ENCODE data around the gene TNFRSF21.

DNA sequence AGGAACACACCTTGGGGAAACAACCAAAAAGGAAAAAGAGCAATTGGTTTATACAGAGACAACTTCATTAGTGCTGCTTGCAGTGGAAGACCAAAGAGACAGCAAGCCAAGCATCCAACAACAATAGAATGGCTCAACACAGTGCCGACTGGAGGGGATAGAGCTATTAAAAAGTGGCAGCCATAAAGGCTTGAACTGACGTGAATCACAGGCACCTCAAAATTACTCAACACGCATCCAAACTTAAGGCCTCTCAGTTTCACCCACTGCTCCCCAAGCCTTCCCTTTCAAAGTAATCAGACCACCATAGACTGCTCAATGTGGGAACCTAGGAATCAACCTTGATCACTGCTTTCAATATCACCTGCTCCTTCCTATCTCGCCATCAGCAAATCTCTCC, 9.7 kb downstream of the TNFRSF21 start:
- TF ChIP-seq, protein P1, sequence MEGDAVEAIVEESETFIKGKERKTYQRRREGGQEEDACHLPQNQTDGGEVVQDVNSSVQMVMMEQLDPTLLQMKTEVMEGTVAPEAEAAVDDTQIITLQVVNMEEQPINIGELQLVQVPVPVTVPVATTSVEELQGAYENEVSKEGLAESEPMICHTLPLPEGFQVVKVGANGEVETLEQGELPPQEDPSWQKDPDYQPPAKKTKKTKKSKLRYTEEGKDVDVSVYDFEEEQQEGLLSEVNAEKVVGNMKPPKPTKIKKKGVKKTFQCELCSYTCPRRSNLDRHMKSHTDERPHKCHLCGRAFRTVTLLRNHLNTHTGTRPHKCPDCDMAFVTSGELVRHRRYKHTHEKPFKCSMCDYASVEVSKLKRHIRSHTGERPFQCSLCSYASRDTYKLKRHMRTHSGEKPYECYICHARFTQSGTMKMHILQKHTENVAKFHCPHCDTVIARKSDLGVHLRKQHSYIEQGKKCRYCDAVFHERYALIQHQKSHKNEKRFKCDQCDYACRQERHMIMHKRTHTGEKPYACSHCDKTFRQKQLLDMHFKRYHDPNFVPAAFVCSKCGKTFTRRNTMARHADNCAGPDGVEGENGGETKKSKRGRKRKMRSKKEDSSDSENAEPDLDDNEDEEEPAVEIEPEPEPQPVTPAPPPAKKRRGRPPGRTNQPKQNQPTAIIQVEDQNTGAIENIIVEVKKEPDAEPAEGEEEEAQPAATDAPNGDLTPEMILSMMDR (conservative IDR thresholded peaks at IDR 0.05; ENCODE audit: low read length): no peak
- no peak for TF ChIP-seq EZH2phosphoT487 (IDR thresholded peaks at IDR 0.05; ENCODE audit: borderline replicate concordance, low read depth, low read length)
